Gastrocnemius medialis (tissue), 4 donors: ENCODE measurements around the gene NPY1R. TPM values are rescaled to one million over a fixed set of nuclear protein-coding genes. Genes with fewer than 3 reads are reported as not detected.

Experiments
- ATAC-seq, 2 donors: fragments of 150-250 bp; one replicate each; pipeline ENCODE4 v1.9.1; 2016
- DNase-seq, 2 donors: peaks; one replicate each; pipeline ENCODE4 v3.0.0-alpha.2; 2019
- H3K27ac ChIP-seq, 4 donors: fragments of 200-600 bp; sonication (generic); 1 replicate in 1 of 4; 2 replicates in 3 of 4; pipeline ENCODE4 v1.5.1; 2016 to 2018; ENCODE audit warnings: mild to moderate bottlenecking in 2 of 4, moderate library complexity in 1 of 4
- H3K27me3 ChIP-seq, 3 donors: fragments of 200-600 bp; sonication (generic) in 2 of 3; 1 replicate in 1 of 3; 2 replicates in 2 of 3; pipeline versions ENCODE4 v1.5.1 to v1.6.0; 2016 to 2019; ENCODE audit warnings: mild to moderate bottlenecking in 1 of 3, moderate library complexity in 1 of 3
- H3K36me3 ChIP-seq, 2 donors: fragments of 200-600 bp; sonication (generic) in 1 of 2; one replicate each; pipeline ENCODE4 v1.5.1; 2017 to 2018
- H3K4me1 ChIP-seq, 2 donors: fragments of 200-600 bp; sonication (generic) in 1 of 2; one replicate each; pipeline ENCODE4 v1.5.1; 2016 to 2017; ENCODE audit warnings: mild to moderate bottlenecking in 2 of 2
- H3K4me3 ChIP-seq, 4 donors: fragments of 200-600 bp; sonication (generic) in 3 of 4; 1 replicate in 1 of 4; 2 replicates in 3 of 4; pipeline ENCODE4 v1.5.1; 2016 to 2019; ENCODE audit warnings: mild to moderate bottlenecking in 2 of 4
- H3K9me3 ChIP-seq, 3 donors: fragments of 200-600 bp; sonication (generic) in 2 of 3; 1 replicate in 1 of 3; 2 replicates in 2 of 3; pipeline ENCODE4 v1.5.1; 2016 to 2019
- POLR2A ChIP-seq, 2 donors: fragments of 450-650 bp; IDR thresholded peaks; one replicate each; pipeline ENCODE4 v1.6.1; 2017; ENCODE audit warnings: antibody characterized with exemption in 2 of 2, mild to moderate bottlenecking in 2 of 2, moderate library complexity in 2 of 2
- in situ Hi-C, 4 donors: fragments of 200-750 bp; cut with MboI; loops; one replicate each; pipeline versions ENCODE4 v1.15.0 to v1.8.0; 2017; ENCODE audit warnings: low sequenced_read_pairs in 4 of 4
- intact Hi-C: fragments of 100-400 bp; cut with DNase I; formaldehyde crosslinking; loops from one replicate; pipeline ENCODE4 v1.15.1; 2023; ENCODE audit warnings: low total_unique reads
- total RNA-seq, 4 donors: library from RNA; depleted of rRNA; stranded (reverse); fragments of >200 nt; gene quantifications; one replicate each; pipeline versions ENCODE4 v1.1.0 to v1.2.3, GENCODE V29; 2016
- TF ChIP-seq, protein P1 (sequence below), 5 experiments: fragments of 450-650 bp in 3 of 5; fragments of 200-600 bp in 2 of 5; sonication (generic) in 2 of 5; IDR thresholded peaks in 4 of 5; conservative IDR thresholded peaks in 1 of 5; 1 replicate in 4 of 5; 2 replicates in 1 of 5; pipeline ENCODE4 v1.5.1; 2016 to 2019; ENCODE audit warnings: antibody characterized with exemption in 5 of 5, mild to moderate bottlenecking in 3 of 5, moderate library complexity in 3 of 5

The NPY1R gene
- total RNA-seq, 4 donors from 2014 or later = 0.40 to 3.1 (median 1.3) TPM

DNA sequence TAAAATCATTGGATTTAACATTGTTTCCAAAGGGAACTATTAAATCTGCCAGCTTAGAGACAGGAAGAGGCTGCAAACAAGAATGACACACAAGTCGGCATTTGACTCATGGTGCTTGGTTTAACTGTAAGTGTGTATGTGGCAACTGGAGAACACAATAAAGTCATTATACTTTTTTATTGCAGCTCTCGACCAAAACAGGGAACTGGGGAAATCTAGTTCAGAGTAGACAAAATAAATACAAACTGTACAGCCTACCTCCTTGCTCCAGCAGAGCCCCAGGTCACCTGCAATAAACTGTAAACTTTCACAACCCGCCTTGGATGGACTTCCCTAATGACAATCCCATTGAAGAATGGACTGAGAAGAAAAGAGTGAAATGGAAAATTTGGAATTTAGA is 35.3 kb upstream of the NPY1R start:
- in situ Hi-C loops (no loop called here), intact Hi-C loops (no loop called here)
- H3K27me3 ChIP-seq = no peaks in the 10 kb centered on the region
- TF ChIP-seq, protein P1, sequence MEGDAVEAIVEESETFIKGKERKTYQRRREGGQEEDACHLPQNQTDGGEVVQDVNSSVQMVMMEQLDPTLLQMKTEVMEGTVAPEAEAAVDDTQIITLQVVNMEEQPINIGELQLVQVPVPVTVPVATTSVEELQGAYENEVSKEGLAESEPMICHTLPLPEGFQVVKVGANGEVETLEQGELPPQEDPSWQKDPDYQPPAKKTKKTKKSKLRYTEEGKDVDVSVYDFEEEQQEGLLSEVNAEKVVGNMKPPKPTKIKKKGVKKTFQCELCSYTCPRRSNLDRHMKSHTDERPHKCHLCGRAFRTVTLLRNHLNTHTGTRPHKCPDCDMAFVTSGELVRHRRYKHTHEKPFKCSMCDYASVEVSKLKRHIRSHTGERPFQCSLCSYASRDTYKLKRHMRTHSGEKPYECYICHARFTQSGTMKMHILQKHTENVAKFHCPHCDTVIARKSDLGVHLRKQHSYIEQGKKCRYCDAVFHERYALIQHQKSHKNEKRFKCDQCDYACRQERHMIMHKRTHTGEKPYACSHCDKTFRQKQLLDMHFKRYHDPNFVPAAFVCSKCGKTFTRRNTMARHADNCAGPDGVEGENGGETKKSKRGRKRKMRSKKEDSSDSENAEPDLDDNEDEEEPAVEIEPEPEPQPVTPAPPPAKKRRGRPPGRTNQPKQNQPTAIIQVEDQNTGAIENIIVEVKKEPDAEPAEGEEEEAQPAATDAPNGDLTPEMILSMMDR (IDR thresholded peaks at IDR 0.05 in 4 of 5, conservative IDR thresholded peaks at IDR 0.05 in 1 of 5) = no peak
- no peak for TF ChIP-seq POLR2A (IDR thresholded peaks at IDR 0.05)
- no peaks in the 10 kb centered on the region for H3K4me1 ChIP-seq
- ATAC-seq = no peak
- H3K9me3 ChIP-seq = no peaks in the 10 kb centered on the region
- H3K27ac ChIP-seq = no peak overlapping the region
- DNase-seq = no peak
- no peaks in the 10 kb centered on the region for H3K36me3 ChIP-seq
- H3K4me3 ChIP-seq = no peak overlapping the region

DNA sequence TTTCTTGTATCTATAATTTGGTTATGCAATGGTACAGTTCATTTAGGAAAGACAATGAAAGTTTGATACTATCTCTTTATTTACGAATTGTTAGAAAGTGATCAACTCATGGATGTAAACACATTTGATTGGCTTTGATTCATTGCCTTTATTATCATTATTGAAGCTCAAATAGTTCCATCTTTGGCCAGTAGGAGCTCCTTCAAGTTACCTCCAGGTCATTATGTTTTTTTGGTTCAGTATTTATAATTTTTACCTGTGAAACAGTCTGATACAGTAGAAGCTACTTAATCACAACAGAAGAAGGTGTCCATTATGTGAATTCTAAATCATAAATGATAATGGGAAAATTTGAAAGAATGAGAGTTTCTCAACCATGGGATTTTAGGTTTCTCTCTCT is 23.7 kb upstream of the NPY1R start:
- intact Hi-C loops = no loop called here
- H3K4me1 ChIP-seq = no peaks in the 10 kb centered on the region
- ATAC-seq (no peak), DNase-seq (no peak)
- no peak overlapping the region for H3K4me3 ChIP-seq
- no peaks in the 10 kb centered on the region for H3K36me3 ChIP-seq
- H3K27me3 ChIP-seq = no peaks in the 10 kb centered on the region
- H3K27ac ChIP-seq = no peak overlapping the region
- in situ Hi-C loops = no loop called here
- TF ChIP-seq, protein P1 (IDR thresholded peaks at IDR 0.05 in 4 of 5, conservative IDR thresholded peaks at IDR 0.05 in 1 of 5) = no peak
- TF ChIP-seq POLR2A (IDR thresholded peaks at IDR 0.05) = no peak
- no peaks in the 10 kb centered on the region for H3K9me3 ChIP-seq

- H3K4me3 ChIP-seq = no peak overlapping the region
- intact Hi-C loops = no loop called here
- no peak for ATAC-seq
These were observed 20.7 kb upstream of the NPY1R start for GRCh38 chr4:163353054-163353453.

DNA sequence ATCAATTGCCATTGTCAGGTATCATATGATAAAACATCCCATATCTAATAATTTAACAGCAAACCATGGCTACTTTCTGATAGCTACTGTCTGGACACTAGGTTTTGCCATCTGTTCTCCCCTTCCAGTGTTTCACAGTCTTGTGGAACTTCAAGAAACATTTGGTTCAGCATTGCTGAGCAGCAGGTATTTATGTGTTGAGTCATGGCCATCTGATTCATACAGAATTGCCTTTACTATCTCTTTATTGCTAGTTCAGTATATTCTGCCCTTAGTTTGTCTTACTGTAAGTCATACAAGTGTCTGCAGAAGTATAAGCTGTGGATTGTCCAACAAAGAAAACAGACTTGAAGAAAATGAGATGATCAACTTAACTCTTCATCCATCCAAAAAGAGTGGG is 18.3 kb upstream of the NPY1R start:
- ATAC-seq = no peak
- no peaks in the 10 kb centered on the region for H3K4me1 ChIP-seq
- H3K4me3 ChIP-seq = no peak overlapping the region
- no peak for TF ChIP-seq POLR2A (IDR thresholded peaks at IDR 0.05)
- TF ChIP-seq, protein P1 (IDR thresholded peaks at IDR 0.05 in 4 of 5, conservative IDR thresholded peaks at IDR 0.05 in 1 of 5) = no peak
- in situ Hi-C loops (no loop called here), intact Hi-C loops (no loop called here)
- no peaks in the 10 kb centered on the region for H3K36me3 ChIP-seq
- no peak overlapping the region for H3K27ac ChIP-seq
- no peak for DNase-seq
- peaks cover 0 to 19% (median 5%) of the 10 kb centered on the region in 3 donors for H3K27me3 ChIP-seq
- H3K9me3 ChIP-seq = no peaks in the 10 kb centered on the region

More at GRCh38 chr4:163353054-163353453, 20.7 kb upstream of the NPY1R start:
- DNase-seq = no peak
- Histone ChIP-seq H3K4me1 (no peaks in the 10 kb centered on the region), H3K9me3 (no peaks in the 10 kb centered on the region), H3K27ac (no peak overlapping the region), H3K27me3 (peaks cover 0 to 4% (median 0%) of the 10 kb centered on the region in 3 donors), H3K36me3 (no peaks in the 10 kb centered on the region)
- in situ Hi-C loops = no loop called here
- TF ChIP-seq, protein P1 (IDR thresholded peaks at IDR 0.05 in 4 of 5, conservative IDR thresholded peaks at IDR 0.05 in 1 of 5) = no peak
- no peak for TF ChIP-seq POLR2A (IDR thresholded peaks at IDR 0.05)
